HUES48 (cell line): ENCODE measurements around the gene TRAPPC10.

Experiments
- H3K27ac ChIP-seq: one replicate; pipeline ENCODE4 v1.7.0; 2013; ENCODE audit warnings: low read depth, low read length, inconsistent platforms
- H3K27me3 ChIP-seq: 2 replicates; pipeline ENCODE4 v1.6.1; 2013; ENCODE audit warnings: mild to moderate bottlenecking, low read length; ENCODE audit not compliant: control insufficient read depth, insufficient read depth
- H3K36me3 ChIP-seq: 2 replicates; pipeline ENCODE4 v1.6.1; 2013; ENCODE audit warnings: low read length; ENCODE audit not compliant: control insufficient read depth, insufficient read depth
- H3K4me1 ChIP-seq: 2 replicates; pipeline ENCODE4 v1.6.1; 2013; ENCODE audit warnings: mild to moderate bottlenecking, low read length; ENCODE audit not compliant: control insufficient read depth, insufficient read depth
- H3K4me3 ChIP-seq: 2 replicates; pipeline ENCODE4 v1.5.1; 2013; ENCODE audit warnings: mild to moderate bottlenecking, low read depth, low read length
- H3K9ac ChIP-seq: 2 replicates; pipeline ENCODE4 v1.6.1; 2013; ENCODE audit warnings: mild to moderate bottlenecking, low read depth, low read length, moderate library complexity
- H3K9me3 ChIP-seq: 2 replicates; pipeline ENCODE4 v1.6.1; 2013; ENCODE audit warnings: low read length; ENCODE audit not compliant: control insufficient read depth, insufficient read depth

The TRAPPC10 gene

GRCh38 chr21:43994085-43994484 is 18.0 kb upstream of the TRAPPC10 start:
- Histone ChIP-seq H3K9ac (no peak overlapping the region), H3K27me3 (no peaks in the 10 kb centered on the region), H3K9me3 (no peaks in the 10 kb centered on the region), H3K36me3 (no peaks in the 10 kb centered on the region), H3K27ac (no peak overlapping the region), H3K4me1 (no peaks in the 10 kb centered on the region), H3K4me3 (no peak overlapping the region)

- H3K9me3 ChIP-seq: no peaks in the 10 kb centered on the region
- no peak overlapping the region for H3K27ac ChIP-seq
Measured at GRCh38 chr21:43994646-43995045, 17.5 kb upstream of the TRAPPC10 start.

GRCh38 chr21:43995521-43996105 is 16.5 kb upstream of the TRAPPC10 start:
- H3K4me3 ChIP-seq: no peak overlapping the region
- no peaks in the 10 kb centered on the region for H3K4me1 ChIP-seq
- no peaks in the 10 kb centered on the region for H3K9me3 ChIP-seq
- H3K27me3 ChIP-seq: no peaks in the 10 kb centered on the region
- no peak overlapping the region for H3K9ac ChIP-seq
- H3K36me3 ChIP-seq: no peaks in the 10 kb centered on the region
- H3K27ac ChIP-seq: no peak overlapping the region

More at GRCh38 chr21:43994646-43995045, 17.5 kb upstream of the TRAPPC10 start:
- Histone ChIP-seq H3K4me1 (no peaks in the 10 kb centered on the region), H3K9ac (no peak overlapping the region), H3K36me3 (no peaks in the 10 kb centered on the region), H3K4me3 (no peak overlapping the region), H3K27me3 (no peaks in the 10 kb centered on the region)

GRCh38 chr21:43997766-43998742 is 14.1 kb upstream of the TRAPPC10 start:
- no peak overlapping the region for H3K9ac ChIP-seq
- no peaks in the 10 kb centered on the region for H3K27me3 ChIP-seq
- no peaks in the 10 kb centered on the region for H3K36me3 ChIP-seq
- no peak overlapping the region for H3K4me3 ChIP-seq
- H3K4me1 ChIP-seq: no peaks in the 10 kb centered on the region
- H3K27ac ChIP-seq: no peak overlapping the region
- no peaks in the 10 kb centered on the region for H3K9me3 ChIP-seq

GRCh38 chr21:44000360-44000759 is 11.7 kb upstream of the TRAPPC10 start:
- Histone ChIP-seq H3K4me3 (no peak overlapping the region), H3K4me1 (no peaks in the 10 kb centered on the region), H3K27me3 (no peaks in the 10 kb centered on the region), H3K9ac (no peak overlapping the region), H3K27ac (no peak overlapping the region), H3K36me3 (no peaks in the 10 kb centered on the region), H3K9me3 (no peaks in the 10 kb centered on the region)

GRCh38 chr21:44002511-44002910 is 9.6 kb upstream of the TRAPPC10 start:
- no peaks in the 10 kb centered on the region for H3K4me1 ChIP-seq
- no peaks in the 10 kb centered on the region for H3K9me3 ChIP-seq
- H3K9ac ChIP-seq: no peak overlapping the region
- H3K27ac ChIP-seq: no peak overlapping the region
- H3K4me3 ChIP-seq: no peak overlapping the region
- H3K36me3 ChIP-seq: no peaks in the 10 kb centered on the region
- H3K27me3 ChIP-seq: no peaks in the 10 kb centered on the region

- Histone ChIP-seq H3K9ac (no peak overlapping the region), H3K9me3 (no peaks in the 10 kb centered on the region), H3K27me3 (no peaks in the 10 kb centered on the region), H3K36me3 (no peaks in the 10 kb centered on the region), H3K4me3 (no peak overlapping the region), H3K4me1 (no peaks in the 10 kb centered on the region), H3K27ac (no peak overlapping the region)
Measured at GRCh38 chr21:44003307-44003966, 8.7 kb upstream of the TRAPPC10 start.

- no peaks in the 10 kb centered on the region for H3K4me1 ChIP-seq
- no peaks in the 10 kb centered on the region for H3K36me3 ChIP-seq
- H3K27ac ChIP-seq: no peak overlapping the region
- no peaks in the 10 kb centered on the region for H3K27me3 ChIP-seq
- H3K4me3 ChIP-seq: no peak overlapping the region
- no peaks in the 10 kb centered on the region for H3K9me3 ChIP-seq
- no peak overlapping the region for H3K9ac ChIP-seq
Measured at GRCh38 chr21:44005071-44005470, 7.0 kb upstream of the TRAPPC10 start.

GRCh38 chr21:44005593-44005992 is 6.5 kb upstream of the TRAPPC10 start:
- Histone ChIP-seq H3K4me1 (peaks cover 1% of the 10 kb centered on the region; the same call in 1 of the 2 replicates), H3K27ac (no peak overlapping the region), H3K36me3 (no peaks in the 10 kb centered on the region), H3K9me3 (no peaks in the 10 kb centered on the region), H3K27me3 (no peaks in the 10 kb centered on the region), H3K9ac (no peak overlapping the region), H3K4me3 (no peak overlapping the region)

- Histone ChIP-seq H3K36me3 (no peaks in the 10 kb centered on the region), H3K27me3 (no peaks in the 10 kb centered on the region), H3K4me1 (peaks cover 6% of the 10 kb centered on the region), H3K9ac (no peak overlapping the region), H3K4me3 (no peak overlapping the region), H3K9me3 (no peaks in the 10 kb centered on the region), H3K27ac (no peak overlapping the region)
Measured at GRCh38 chr21:44006017-44006619, 6.0 kb upstream of the TRAPPC10 start.
